ENCODE measurements around the gene MPDU1.
A peak's percentile ranks its signal among the peaks of the same experiment; 100 is the strongest.

Gene MPDU1

GRCh38 chr17:7583253-7584109 is at the start of gene MPDU1:
Gene MPDU1, plus strand, starts transcription at chr17:7583852. Its CDS starts 11 bp downstream, at chr17:7583863.
- DNase-seq (ENCODE audit: low read depth) = peak; percentile 95

GRCh38 chr17:7538050-7538449 is 45.6 kb upstream of the MPDU1 start:
- DNase-seq (ENCODE audit: low read depth) = no peak

- no peak for DNase-seq (ENCODE audit: low read depth)
Observed at GRCh38 chr17:7538891-7539545, 44.6 kb upstream of the MPDU1 start.

GRCh38 chr17:7541074-7541621 is 42.5 kb upstream of the MPDU1 start:
- DNase-seq (ENCODE audit: low read depth) = no peak

GRCh38 chr17:7544911-7545310 is 38.7 kb upstream of the MPDU1 start:
- DNase-seq (ENCODE audit: low read depth) = no peak

GRCh38 chr17:7548585-7549400 is 34.9 kb upstream of the MPDU1 start, which contains the start of gene TNFSF12:
Gene TNFSF12, plus strand, starts transcription at chr17:7549058. Its CDS starts 96 bp downstream, at chr17:7549154.
- DNase-seq (ENCODE audit: low read depth) = no peak

GRCh38 chr17:7549401-7550055 is 34.1 kb upstream of the MPDU1 start:
- DNase-seq (ENCODE audit: low read depth) = no peak

- DNase-seq (ENCODE audit: low read depth) = no peak
Observed at GRCh38 chr17:7550344-7550743, 33.3 kb upstream of the MPDU1 start.

GRCh38 chr17:7551396-7551795 is 32.3 kb upstream of the MPDU1 start:
- no peak for DNase-seq (ENCODE audit: low read depth)

GRCh38 chr17:7552621-7553051 is 31.0 kb upstream of the MPDU1 start:
- DNase-seq (ENCODE audit: low read depth) = no peak

GRCh38 chr17:7553356-7553755 is 30.3 kb upstream of the MPDU1 start:
- no peak for DNase-seq (ENCODE audit: low read depth)

- no peak for DNase-seq (ENCODE audit: low read depth)
Observed at GRCh38 chr17:7555320-7555948, 28.2 kb upstream of the MPDU1 start.

GRCh38 chr17:7556627-7557026 is 27.0 kb upstream of the MPDU1 start:
- DNase-seq (ENCODE audit: low read depth) = no peak

GRCh38 chr17:7557147-7557764 is 26.4 kb upstream of the MPDU1 start:
- no peak for DNase-seq (ENCODE audit: low read depth)

GRCh38 chr17:7557775-7558543 is 25.7 kb upstream of the MPDU1 start:
- DNase-seq (ENCODE audit: low read depth) = peak; percentile 54

GRCh38 chr17:7558544-7559319 is 24.9 kb upstream of the MPDU1 start, which contains the start of gene TNFSF13:
Gene TNFSF13, plus strand, starts transcription at chr17:7558750. Its CDS starts 290 bp downstream, at chr17:7559040.
- DNase-seq (ENCODE audit: low read depth) = no peak

- DNase-seq (ENCODE audit: low read depth) = no peak
Observed at GRCh38 chr17:7559320-7560171, 24.1 kb upstream of the MPDU1 start.
